Retinal pigment epithelial cell (primary cell): ENCODE results near the gene NDUFS3.

ENCODE experiments used
- DNase-seq: peaks from one replicate; pipeline ENCODE4 v3.0.0-alpha.2; 2010; ENCODE audit warnings: low read depth
- H3K4me3 ChIP-seq: 2 replicates; pipeline ENCODE4 v1.5.1; 2011; ENCODE audit warnings: mild to moderate bottlenecking, low read length, control low read depth, moderate library complexity
- TF ChIP-seq, protein P1 (sequence below): conservative IDR thresholded peaks from 2 replicates; pipeline ENCODE4 v1.5.1; 2011; ENCODE audit warnings: low read depth, low read length, control low read depth, inconsistent platforms

The NDUFS3 gene

DNA sequence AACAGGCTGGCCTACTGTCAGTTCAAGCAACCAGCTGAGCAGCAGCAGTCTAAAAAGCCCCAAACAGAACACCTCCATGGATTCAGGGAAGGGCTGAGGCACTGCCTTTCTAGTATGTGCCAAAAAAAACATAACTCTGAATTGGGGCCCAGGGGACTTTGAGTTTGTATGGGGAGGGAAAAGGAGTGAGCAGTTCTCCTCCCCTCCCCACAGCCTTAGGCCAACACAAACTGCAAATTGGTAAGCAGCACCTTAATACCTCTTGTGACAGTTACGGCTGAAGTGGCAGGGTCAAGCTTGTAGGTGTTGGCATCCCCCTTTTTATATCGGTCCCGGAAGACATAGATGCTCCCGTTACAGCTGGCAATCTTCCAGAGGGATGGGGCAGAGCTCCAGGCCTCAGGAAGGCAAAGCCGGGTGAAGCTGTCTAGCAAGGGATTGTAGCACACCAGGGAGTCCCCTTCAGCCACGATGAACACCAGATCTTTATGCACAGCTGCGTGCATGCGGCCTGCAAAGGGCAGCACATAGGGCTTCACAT, 6.1 kb upstream of the NDUFS3 start:
- no peak for DNase-seq
- TF ChIP-seq, protein P1, sequence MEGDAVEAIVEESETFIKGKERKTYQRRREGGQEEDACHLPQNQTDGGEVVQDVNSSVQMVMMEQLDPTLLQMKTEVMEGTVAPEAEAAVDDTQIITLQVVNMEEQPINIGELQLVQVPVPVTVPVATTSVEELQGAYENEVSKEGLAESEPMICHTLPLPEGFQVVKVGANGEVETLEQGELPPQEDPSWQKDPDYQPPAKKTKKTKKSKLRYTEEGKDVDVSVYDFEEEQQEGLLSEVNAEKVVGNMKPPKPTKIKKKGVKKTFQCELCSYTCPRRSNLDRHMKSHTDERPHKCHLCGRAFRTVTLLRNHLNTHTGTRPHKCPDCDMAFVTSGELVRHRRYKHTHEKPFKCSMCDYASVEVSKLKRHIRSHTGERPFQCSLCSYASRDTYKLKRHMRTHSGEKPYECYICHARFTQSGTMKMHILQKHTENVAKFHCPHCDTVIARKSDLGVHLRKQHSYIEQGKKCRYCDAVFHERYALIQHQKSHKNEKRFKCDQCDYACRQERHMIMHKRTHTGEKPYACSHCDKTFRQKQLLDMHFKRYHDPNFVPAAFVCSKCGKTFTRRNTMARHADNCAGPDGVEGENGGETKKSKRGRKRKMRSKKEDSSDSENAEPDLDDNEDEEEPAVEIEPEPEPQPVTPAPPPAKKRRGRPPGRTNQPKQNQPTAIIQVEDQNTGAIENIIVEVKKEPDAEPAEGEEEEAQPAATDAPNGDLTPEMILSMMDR = no peak
- H3K4me3 ChIP-seq = no peak overlapping the region

DNA sequence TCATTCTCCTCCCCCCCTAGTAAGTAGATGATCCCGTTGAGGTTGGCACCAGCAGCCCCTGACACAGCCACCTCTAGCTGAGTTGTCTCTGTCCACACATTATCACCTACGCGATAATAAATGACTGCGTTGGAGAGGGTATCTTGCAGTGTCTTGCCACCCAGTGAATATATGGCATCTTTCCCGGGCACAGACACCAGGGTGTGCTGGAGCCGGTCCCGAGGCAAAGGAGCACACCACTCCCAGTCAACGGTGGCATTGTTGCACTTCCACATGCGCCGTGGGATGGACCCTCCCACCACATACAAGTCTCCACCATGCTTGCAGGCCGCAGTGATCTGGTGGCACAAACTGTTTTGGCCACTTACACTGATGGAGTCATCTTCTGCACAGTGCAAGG, 5.6 kb upstream of the NDUFS3 start:
- TF ChIP-seq, protein P1 = no peak
- H3K4me3 ChIP-seq = no peak overlapping the region
- DNase-seq = no peak

DNA sequence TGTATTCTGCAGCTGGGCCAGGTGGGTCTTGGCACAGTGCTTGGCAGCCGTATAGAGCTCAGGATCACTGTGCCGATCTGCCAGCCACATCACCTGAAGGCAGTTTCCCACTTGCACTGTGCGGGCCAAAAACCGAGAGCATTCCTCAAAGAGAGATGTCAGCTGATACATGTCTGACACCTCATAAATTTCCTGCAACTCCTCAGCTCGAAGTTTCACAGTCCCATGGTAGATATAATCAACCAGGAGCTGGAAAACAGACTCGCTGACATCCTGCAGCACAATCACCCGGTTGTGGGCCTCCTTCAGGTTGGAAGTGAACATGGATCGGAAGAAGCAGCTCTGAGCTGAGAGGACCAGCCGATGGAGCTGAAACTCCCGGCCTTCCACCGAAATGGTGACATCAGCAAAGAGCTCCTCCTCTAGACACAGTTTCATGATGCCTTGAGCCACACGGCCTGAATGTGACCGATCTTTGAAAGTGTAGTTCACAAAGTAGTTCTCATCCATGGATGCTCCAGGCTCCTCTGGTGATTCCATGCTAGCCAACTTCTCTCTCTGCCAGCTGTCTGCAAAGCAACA, 1.3 kb upstream of the NDUFS3 start:
- TF ChIP-seq, protein P1 = no peak
- DNase-seq = no peak
- peak overlapping the region; percentile 98 for H3K4me3 ChIP-seq

- TF ChIP-seq, protein P1 = no peak
- H3K4me3 ChIP-seq = no peak overlapping the region
- no peak for DNase-seq
Measured at GRCh38 chr11:47583844-47584243, 5.0 kb downstream of the NDUFS3 start.

GRCh38 chr11:47586098-47586855, 7.4 kb downstream of the NDUFS3 start, which contains the start of gene FAM180B:
Gene FAM180B (plus strand): TSS chr11:47586678. CDS start chr11:47586769, 91 bp downstream.
- H3K4me3 ChIP-seq = no peak within 1 kb of the TSS
- TF ChIP-seq, protein P1 = no peak
- DNase-seq = no peak

GRCh38 chr11:47587039-47587716, 8.3 kb downstream of the NDUFS3 start:
- H3K4me3 ChIP-seq = no peak overlapping the region
- DNase-seq = no peak

More at GRCh38 chr11:47587039-47587716, 8.3 kb downstream of the NDUFS3 start:
- TF ChIP-seq, protein P1 = no peak
